ENCODE results near the gene SUGCT. TPM values are rescaled to one million over a fixed set of nuclear protein-coding genes. Genes with fewer than 3 reads are reported as not detected.
"Not testable (repeated sequence)": the region's sequence is repeated elsewhere in the genome, so short reads cannot be mapped to it uniquely, and the experiment has no call there.

Gene SUGCT
- total RNA-seq, 1 donor from 2014 or later: 11.9 TPM

DNA sequence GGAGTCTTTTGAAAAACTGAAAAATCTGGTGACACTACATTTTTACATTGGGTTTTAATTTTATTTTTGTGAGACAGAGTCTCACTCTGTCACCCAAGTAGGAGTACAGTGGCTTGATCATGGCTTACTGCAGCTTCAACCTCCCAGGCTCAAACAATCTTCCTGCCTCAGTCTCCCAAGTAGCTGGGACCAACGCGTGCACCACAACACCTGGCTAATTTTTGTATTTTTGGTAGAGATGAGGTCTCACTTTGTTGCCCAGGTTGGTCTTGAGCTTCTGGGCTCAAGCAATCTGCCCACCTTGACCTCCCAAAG, 11.9 kb upstream of the SUGCT start:
- Mint-ChIP-seq H3K27ac (ENCODE audit: unreplicated experiment) (no peak overlapping the region), H3K9me3 (ENCODE audit: unreplicated experiment) (no peaks in the 10 kb centered on the region), H3K4me3 (ENCODE audit: unreplicated experiment) (no peak overlapping the region), H3K4me1 (ENCODE audit: unreplicated experiment) (peaks cover 2% of the 10 kb centered on the region), H3K36me3 (ENCODE audit: unreplicated experiment) (peaks cover 15% of the 10 kb centered on the region), H3K27me3 (ENCODE audit: unreplicated experiment) (no peaks in the 10 kb centered on the region)
- no peak for TF ChIP-seq CTCF (IDR thresholded peaks at IDR 0.05)
- DNase-seq (ENCODE audit: extremely low spot score, unreplicated experiment): no peak

- H3K27me3 Mint-ChIP-seq (ENCODE audit: unreplicated experiment): no peaks in the 10 kb centered on the region
- TF ChIP-seq CTCF (IDR thresholded peaks at IDR 0.05): no peak
- peak overlapping the region; percentile 99 for H3K27ac Mint-ChIP-seq (ENCODE audit: unreplicated experiment)
- no peaks in the 10 kb centered on the region for H3K9me3 Mint-ChIP-seq (ENCODE audit: unreplicated experiment)
- H3K36me3 Mint-ChIP-seq (ENCODE audit: unreplicated experiment): peaks cover 6% of the 10 kb centered on the region
- peak overlapping the region; percentile 92 for H3K4me3 Mint-ChIP-seq (ENCODE audit: unreplicated experiment)
- peaks cover 27% of the 10 kb centered on the region for H3K4me1 Mint-ChIP-seq (ENCODE audit: unreplicated experiment)
- no peak for DNase-seq (ENCODE audit: extremely low spot score, unreplicated experiment)
These were observed 1.0 kb upstream of the SUGCT start for GRCh38 chr7:40133561-40134427.

DNA sequence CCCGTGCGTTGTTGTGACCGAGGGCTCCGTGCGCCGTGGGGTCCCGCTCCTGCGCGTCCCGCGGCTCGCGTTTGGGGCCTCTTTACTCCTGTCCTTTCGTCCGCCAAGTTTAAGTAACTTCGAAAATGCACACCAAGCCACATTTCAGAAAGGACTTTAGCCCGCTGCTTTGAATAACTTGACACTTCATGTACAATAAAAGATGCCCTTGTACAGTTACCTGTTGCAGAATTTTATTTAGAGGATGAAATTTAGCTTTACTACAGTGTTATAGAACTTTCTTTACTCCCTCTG, 459 bp downstream of the SUGCT start:
- Mint-ChIP-seq H3K27me3 (ENCODE audit: unreplicated experiment) (no peaks in the 10 kb centered on the region), H3K27ac (ENCODE audit: unreplicated experiment) (peak overlapping the region; percentile 88), H3K4me3 (ENCODE audit: unreplicated experiment) (peak overlapping the region; percentile 92), H3K36me3 (ENCODE audit: unreplicated experiment) (peaks cover 3% of the 10 kb centered on the region), H3K4me1 (ENCODE audit: unreplicated experiment) (peaks cover 25% of the 10 kb centered on the region), H3K9me3 (ENCODE audit: unreplicated experiment) (no peaks in the 10 kb centered on the region)
- TF ChIP-seq CTCF (IDR thresholded peaks at IDR 0.05): no peak
- DNase-seq (ENCODE audit: extremely low spot score, unreplicated experiment): no peak

DNA sequence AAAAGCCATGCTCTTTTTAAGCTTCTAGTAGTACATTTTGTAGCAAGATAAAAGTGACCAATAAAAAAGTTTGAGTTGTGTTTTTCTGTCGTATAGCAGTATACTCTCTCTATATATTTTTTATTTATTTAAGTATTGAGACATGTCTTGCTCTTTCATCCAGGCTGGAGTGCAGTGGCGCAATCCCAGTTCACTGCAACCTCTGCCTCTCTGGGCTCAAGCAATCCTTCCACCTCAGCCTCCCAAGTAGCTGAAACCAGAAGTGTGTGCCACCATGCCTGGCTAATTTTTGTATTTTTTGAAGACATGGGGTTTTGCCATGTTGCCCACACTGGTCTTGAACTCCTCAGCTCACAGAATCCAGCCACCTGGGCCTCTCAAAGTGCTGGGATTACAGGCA, 2.8 kb downstream of the SUGCT start:
- no peak for TF ChIP-seq CTCF (IDR thresholded peaks at IDR 0.05)
- Mint-ChIP-seq H3K36me3 (ENCODE audit: unreplicated experiment) (no peaks in the 10 kb centered on the region), H3K27me3 (ENCODE audit: unreplicated experiment) (no peaks in the 10 kb centered on the region), H3K4me1 (ENCODE audit: unreplicated experiment) (peaks cover 18% of the 10 kb centered on the region), H3K27ac (ENCODE audit: unreplicated experiment) (no peak overlapping the region), H3K9me3 (ENCODE audit: unreplicated experiment) (no peaks in the 10 kb centered on the region), H3K4me3 (ENCODE audit: unreplicated experiment) (no peak overlapping the region)
- peak; percentile 67 for DNase-seq (ENCODE audit: extremely low spot score, unreplicated experiment)

- Mint-ChIP-seq H3K4me3 (ENCODE audit: unreplicated experiment) (no peak overlapping the region), H3K27me3 (ENCODE audit: unreplicated experiment) (no peaks in the 10 kb centered on the region), H3K27ac (ENCODE audit: unreplicated experiment) (no peak overlapping the region), H3K36me3 (ENCODE audit: unreplicated experiment) (peaks cover 3% of the 10 kb centered on the region), H3K9me3 (ENCODE audit: unreplicated experiment) (no peaks in the 10 kb centered on the region), H3K4me1 (ENCODE audit: unreplicated experiment) (peaks cover 10% of the 10 kb centered on the region)
- no peak for DNase-seq (ENCODE audit: extremely low spot score, unreplicated experiment)
- no peak for TF ChIP-seq CTCF (IDR thresholded peaks at IDR 0.05)
These were observed 4.2 kb downstream of the SUGCT start for GRCh38 chr7:40138973-40139372.

DNA sequence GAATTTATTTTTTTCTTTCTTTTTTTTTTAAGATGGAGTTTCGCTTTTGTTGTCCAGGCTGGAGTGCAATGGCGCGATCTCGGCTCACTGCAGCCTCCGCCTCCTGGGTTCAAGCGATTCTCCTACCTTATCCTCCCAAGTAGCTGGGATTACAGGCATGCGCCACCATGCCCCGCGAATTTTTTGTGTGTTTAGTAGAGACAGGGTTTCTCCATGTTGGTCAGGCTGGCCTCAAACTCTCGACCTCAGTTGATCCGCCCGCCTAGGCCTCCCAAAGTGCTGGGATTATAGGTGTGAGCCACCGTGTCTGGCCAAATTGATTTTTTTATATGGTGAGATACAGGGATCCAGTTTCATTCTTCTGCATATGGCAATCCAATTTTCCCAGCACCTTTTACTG, 5.1 kb downstream of the SUGCT start:
- H3K4me1 Mint-ChIP-seq (ENCODE audit: unreplicated experiment); H3K4me3 Mint-ChIP-seq (ENCODE audit: unreplicated experiment); H3K27me3 Mint-ChIP-seq (ENCODE audit: unreplicated experiment); H3K36me3 Mint-ChIP-seq (ENCODE audit: unreplicated experiment); H3K9me3 Mint-ChIP-seq (ENCODE audit: unreplicated experiment); H3K27ac Mint-ChIP-seq (ENCODE audit: unreplicated experiment): not testable (repeated sequence)
- DNase-seq (ENCODE audit: extremely low spot score, unreplicated experiment): peak; percentile 59

DNA sequence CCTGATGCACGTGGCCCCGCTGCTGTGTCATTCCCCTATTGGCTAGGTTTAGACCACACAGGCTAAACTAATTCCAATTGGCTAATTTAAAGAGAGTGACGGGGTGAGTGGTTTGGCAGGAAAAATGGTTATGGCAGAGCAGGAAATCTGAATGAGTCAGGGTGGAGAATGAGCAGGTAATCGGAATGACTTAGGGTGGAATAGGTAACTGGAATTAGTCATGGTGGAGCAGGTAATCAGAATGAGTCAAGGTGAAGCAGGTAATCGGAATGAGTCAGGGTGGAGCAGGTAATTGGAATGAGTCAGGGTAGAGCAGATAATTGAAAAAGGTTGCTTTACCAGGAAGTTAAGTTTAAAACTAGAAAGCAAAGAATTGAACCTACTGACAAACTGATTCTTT, 7.1 kb downstream of the SUGCT start:
- H3K4me1 Mint-ChIP-seq (ENCODE audit: unreplicated experiment); H3K27me3 Mint-ChIP-seq (ENCODE audit: unreplicated experiment); DNase-seq (ENCODE audit: extremely low spot score, unreplicated experiment); H3K9me3 Mint-ChIP-seq (ENCODE audit: unreplicated experiment); H3K27ac Mint-ChIP-seq (ENCODE audit: unreplicated experiment); H3K4me3 Mint-ChIP-seq (ENCODE audit: unreplicated experiment); H3K36me3 Mint-ChIP-seq (ENCODE audit: unreplicated experiment): not testable (repeated sequence)

DNA sequence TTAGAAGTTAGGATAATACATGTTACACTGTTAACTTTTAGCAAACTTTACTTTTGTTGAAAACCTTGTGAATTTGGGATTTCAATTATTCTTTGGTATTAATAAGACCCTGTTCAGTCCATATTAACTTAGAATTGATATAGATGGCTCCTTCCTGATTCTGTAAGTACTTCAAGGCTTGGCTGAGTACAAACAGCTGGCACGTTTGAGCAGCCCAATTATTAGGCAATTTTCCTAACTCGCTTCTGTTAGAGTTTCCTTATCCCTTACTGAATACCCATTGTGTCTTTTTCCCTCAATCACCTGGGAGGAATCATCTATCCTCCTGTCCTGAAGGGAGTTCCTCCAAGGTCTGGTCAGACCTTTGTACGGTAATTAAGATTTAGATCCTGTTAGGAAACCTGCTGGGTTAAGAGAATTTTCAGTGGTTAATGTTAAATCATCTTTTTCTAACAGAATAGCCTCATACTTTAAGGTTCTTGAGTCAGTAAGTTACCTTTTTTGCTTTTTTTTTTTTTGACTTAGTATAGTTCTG, 10.9 kb downstream of the SUGCT start:
- not testable (repeated sequence) for H3K9me3 Mint-ChIP-seq (ENCODE audit: unreplicated experiment); H3K27me3 Mint-ChIP-seq (ENCODE audit: unreplicated experiment); H3K4me3 Mint-ChIP-seq (ENCODE audit: unreplicated experiment); DNase-seq (ENCODE audit: extremely low spot score, unreplicated experiment); H3K36me3 Mint-ChIP-seq (ENCODE audit: unreplicated experiment); H3K4me1 Mint-ChIP-seq (ENCODE audit: unreplicated experiment); H3K27ac Mint-ChIP-seq (ENCODE audit: unreplicated experiment)

All from osteocyte (in vitro differentiated cells).